Chondrocyte (in vitro differentiated cells): ENCODE measurements around the gene APCDD1L. TPM values are rescaled to one million over a fixed set of nuclear protein-coding genes. Genes with fewer than 3 reads are reported as not detected.

Experiments
- DNase-seq: peaks from one replicate; pipeline ENCODE4 v3.0.0; 2021; ENCODE audit warnings: mixed read lengths, low spot score
- H3K27ac Mint-ChIP-seq: one replicate; pipeline ENCODE4 v1.8.0; 2021; ENCODE audit warnings: mild to moderate bottlenecking, moderate library complexity, mixed read lengths; ENCODE audit not compliant: unreplicated experiment
- H3K27me3 Mint-ChIP-seq: 2 replicates; pipeline ENCODE4 v1.8.0; 2021; ENCODE audit warnings: low read depth, mixed read lengths
- H3K36me3 Mint-ChIP-seq: 2 replicates; pipeline ENCODE4 v1.8.0; 2021; ENCODE audit warnings: low read depth, mixed read lengths
- H3K4me1 Mint-ChIP-seq: 2 replicates; pipeline ENCODE4 v1.8.0; 2021; ENCODE audit warnings: low read depth, mild to moderate bottlenecking, mixed read lengths
- H3K4me3 Mint-ChIP-seq: one replicate; pipeline ENCODE4 v1.8.0; 2021; ENCODE audit warnings: mild to moderate bottlenecking, moderate library complexity, mixed read lengths; ENCODE audit not compliant: unreplicated experiment
- H3K9me3 Mint-ChIP-seq: 2 replicates; pipeline ENCODE4 v1.8.0; 2021; ENCODE audit warnings: low read depth, mixed read lengths
- CTCF ChIP-seq: fragments of 200-600 bp; sonication (generic); IDR thresholded peaks from 2 replicates; pipeline ENCODE4 v1.5.0; 2021; ENCODE audit warnings: antibody characterized with exemption, mild to moderate bottlenecking, moderate library complexity
- total RNA-seq: library from RNA; stranded (reverse); gene quantifications from 3 replicates; pipeline ENCODE4 v1.2.1, GENCODE V29; 2021

Gene APCDD1L
- total RNA-seq, 1 donor from 2014 or later = 20.7 TPM

DNA sequence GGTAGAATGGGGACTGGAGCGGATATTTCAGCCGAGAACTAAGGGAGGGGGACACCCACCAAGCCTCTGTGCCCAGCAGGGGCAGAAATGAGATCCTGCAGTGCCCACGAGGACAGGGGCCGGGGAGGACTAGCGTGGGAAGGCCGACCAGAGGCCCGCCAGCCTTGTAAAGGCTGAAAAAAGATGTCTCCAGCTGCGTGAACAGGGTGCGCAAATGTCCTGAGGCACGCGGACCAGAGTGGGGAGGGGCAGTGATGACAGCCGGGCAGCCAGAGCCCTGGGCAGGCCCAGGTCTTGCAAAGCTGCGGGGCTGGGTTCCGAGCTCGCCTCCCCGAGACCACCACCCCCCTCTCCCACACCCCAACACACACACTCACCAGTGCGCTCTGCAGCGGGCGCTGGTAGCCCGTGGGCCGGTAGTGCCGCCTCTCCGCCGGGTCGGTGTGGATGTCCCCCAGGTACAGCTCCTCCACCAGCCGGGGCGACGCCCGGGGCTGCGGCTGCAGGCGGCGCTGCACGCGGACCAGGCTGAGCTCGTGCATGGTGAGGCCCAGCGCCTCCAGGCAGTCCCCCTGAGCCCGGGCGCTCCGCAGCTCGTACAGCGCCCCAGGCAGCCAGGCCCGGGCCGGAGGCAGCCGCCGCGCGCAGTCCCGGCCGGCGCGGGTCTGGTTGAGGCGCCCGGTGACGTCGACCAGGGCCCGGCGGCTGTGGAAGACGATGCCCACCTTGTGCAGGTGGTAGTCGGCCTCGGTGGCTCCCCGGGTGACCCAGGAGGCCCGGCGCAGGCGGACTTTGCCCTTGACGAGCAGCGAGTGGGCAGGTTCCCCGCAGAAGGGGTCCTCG, 48.2 kb downstream of the APCDD1L start:
- TF ChIP-seq CTCF = no peak
- Mint-ChIP-seq H3K27me3 (no peaks in the 10 kb centered on the region), H3K27ac (no peak overlapping the region), H3K36me3 (peaks cover under 1% of the 10 kb centered on the region), H3K4me3 (no peak overlapping the region), H3K9me3 (no peaks in the 10 kb centered on the region), H3K4me1 (peaks cover 4% of the 10 kb centered on the region)
- no peak for DNase-seq

- H3K27ac Mint-ChIP-seq = no peak overlapping the region
Measured at GRCh38 chr20:58466095-58466708, 49.0 kb downstream of the APCDD1L start.

GRCh38 chr20:58464838-58465237, 50.4 kb downstream of the APCDD1L start:
- DNase-seq = no peak
- peaks cover 5% of the 10 kb centered on the region for H3K4me1 Mint-ChIP-seq

More at GRCh38 chr20:58466095-58466708, 49.0 kb downstream of the APCDD1L start:
- Mint-ChIP-seq H3K4me1 (peaks cover 5% of the 10 kb centered on the region), H3K27me3 (no peaks in the 10 kb centered on the region), H3K36me3 (peaks cover 2% of the 10 kb centered on the region), H3K9me3 (no peaks in the 10 kb centered on the region), H3K4me3 (no peak overlapping the region)
- TF ChIP-seq CTCF = no peak
- DNase-seq = no peak

DNA sequence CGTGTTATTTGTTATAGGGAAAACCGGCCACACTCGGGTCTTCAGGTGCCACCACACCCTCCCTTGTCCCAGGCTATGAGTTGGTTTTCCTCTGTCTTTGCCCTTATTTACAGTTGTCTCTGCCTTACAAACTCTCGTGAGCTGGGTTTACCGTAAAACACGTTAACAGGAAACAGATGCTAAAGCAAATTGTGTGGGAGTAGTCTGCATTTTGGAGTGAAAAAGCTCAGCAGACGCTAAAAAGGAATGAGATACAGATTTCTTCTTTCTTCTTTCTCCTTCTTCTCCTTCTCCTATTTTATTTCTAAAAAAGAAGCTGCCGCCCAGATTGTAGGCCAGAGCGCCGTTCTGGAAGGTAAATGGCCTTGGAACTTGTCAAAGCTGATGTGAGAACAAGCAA, 51.9 kb downstream of the APCDD1L start:
- Mint-ChIP-seq H3K4me1 (peaks cover 5% of the 10 kb centered on the region), H3K4me3 (no peak overlapping the region), H3K27ac (no peak overlapping the region), H3K9me3 (no peaks in the 10 kb centered on the region), H3K27me3 (no peaks in the 10 kb centered on the region), H3K36me3 (peaks cover 2% of the 10 kb centered on the region)
- DNase-seq = no peak
- no peak for TF ChIP-seq CTCF

More at GRCh38 chr20:58464838-58465237, 50.4 kb downstream of the APCDD1L start:
- no peak overlapping the region for H3K4me3 Mint-ChIP-seq
- no peaks in the 10 kb centered on the region for H3K27me3 Mint-ChIP-seq
- H3K27ac Mint-ChIP-seq = no peak overlapping the region
- peaks cover 2% of the 10 kb centered on the region for H3K36me3 Mint-ChIP-seq
- TF ChIP-seq CTCF = no peak
- H3K9me3 Mint-ChIP-seq = no peaks in the 10 kb centered on the region

DNA sequence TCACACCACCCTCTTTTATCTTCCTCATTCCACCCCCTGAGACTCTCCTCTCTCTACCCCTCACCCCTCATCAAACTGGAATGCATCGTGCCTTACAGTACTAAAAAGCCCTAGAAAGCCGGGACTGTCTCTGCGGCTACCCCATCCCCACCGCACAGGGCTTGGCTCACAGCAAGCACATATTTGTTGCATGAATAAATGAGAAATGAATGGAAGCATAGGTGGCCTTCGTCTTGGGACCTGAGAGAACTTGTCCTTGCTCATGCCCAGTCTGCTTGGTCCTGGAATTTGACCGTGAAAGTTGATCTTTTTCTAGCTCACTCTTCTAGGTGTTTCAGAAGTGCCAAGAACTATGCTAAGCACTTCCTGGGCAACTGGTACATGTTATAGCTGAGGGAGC, 53.3 kb downstream of the APCDD1L start:
- H3K27me3 Mint-ChIP-seq = no peaks in the 10 kb centered on the region
- DNase-seq = no peak
- H3K9me3 Mint-ChIP-seq = no peaks in the 10 kb centered on the region
- TF ChIP-seq CTCF = no peak
- H3K4me3 Mint-ChIP-seq = no peak overlapping the region
- H3K36me3 Mint-ChIP-seq = peaks cover 2% of the 10 kb centered on the region
- no peak overlapping the region for H3K27ac Mint-ChIP-seq
- H3K4me1 Mint-ChIP-seq = peaks cover 5% of the 10 kb centered on the region
